H1 (cell line): Measurements from ENCODE around the gene LNX2. TPM values are rescaled to one million over a fixed set of nuclear protein-coding genes. Genes with fewer than 3 reads are reported as not detected.

Experiments used
- CTCF ChIA-PET: fragments of 300-600 bp; sonication (Branson Sonifier 250); formaldehyde crosslinking; loops from one replicate; lab custom pipeline; 2021; ENCODE audit not compliant: partially characterized antibody; lab: Charles Lee
- POLR2A ChIA-PET: fragments of 300-600 bp; sonication (Branson Sonifier 250); formaldehyde crosslinking; loops from one replicate; lab custom pipeline; 2021; ENCODE audit warnings: inconsistent platforms; ENCODE audit not compliant: partially characterized antibody; lab: Charles Lee
- DNase-seq, 2 experiments: peaks; one replicate each; pipeline versions ENCODE4 v3.0.0 to v3.0.0-alpha.2; 2010 to 2022; ENCODE audit warnings: low spot score in 2 of 2, low read depth in 1 of 2, mixed read lengths in 1 of 2
- FAIRE-seq: peaks from 2 replicates; lab custom pipeline; 2011; peaks lifted over from hg19 to GRCh38; lab: Jason Lieb, UNC
- H2AFZ ChIP-seq: 2 replicates; pipeline ENCODE4 v1.8.1; 2012; ENCODE audit warnings: low read length, inconsistent platforms
- H2AK5ac ChIP-seq: 2 replicates; pipeline ENCODE4 v1.6.1; 2013; ENCODE audit warnings: low read depth, low read length
- H2BK120ac ChIP-seq: replicated peaks from 2 replicates; pipeline ENCODE3; 2013; ENCODE audit warnings: low read depth, low read length, inconsistent platforms
- H2BK12ac ChIP-seq: 2 replicates; pipeline ENCODE4 v1.6.1; 2013; ENCODE audit warnings: low read depth, low read length
- H2BK15ac ChIP-seq: 2 replicates; pipeline ENCODE4 v1.6.1; 2013; ENCODE audit warnings: low read length
- H2BK20ac ChIP-seq: 2 replicates; pipeline ENCODE4 v1.6.1; 2013; ENCODE audit warnings: low read length
- H2BK5ac ChIP-seq: 2 replicates; pipeline ENCODE4 v1.6.1; 2013; ENCODE audit warnings: low read depth, low read length
- H3K14ac ChIP-seq: 2 replicates; pipeline ENCODE4 v1.6.1; 2013; ENCODE audit warnings: inconsistent platforms; ENCODE audit not compliant: insufficient read length
- H3K18ac ChIP-seq: 2 replicates; pipeline ENCODE4 v1.6.1; 2013; ENCODE audit warnings: low read length; ENCODE audit errors: extremely low read depth
- H3K23ac ChIP-seq: 2 replicates; pipeline ENCODE4 v1.6.1; 2013; ENCODE audit warnings: inconsistent platforms; ENCODE audit not compliant: insufficient read length
- H3K23me2 ChIP-seq: 2 replicates; pipeline ENCODE4 v1.6.1; 2013; ENCODE audit warnings: low read depth, low read length
- H3K27ac ChIP-seq: 2 replicates; pipeline ENCODE4 v1.6.1; 2011; ENCODE audit warnings: low read depth, low read length, inconsistent platforms
- H3K27me3 ChIP-seq, 4 experiments: replicated peaks in 1 of 4; 1 replicate in 1 of 4; 2 replicates in 3 of 4; pipeline versions ENCODE4 v1.6.1 to v1.8.1; 2011 to 2013; ENCODE audit warnings: low read length in 3 of 4, mild to moderate bottlenecking in 3 of 4, inconsistent platforms in 2 of 4, mixed read lengths in 2 of 4, moderate library complexity in 1 of 4; ENCODE audit not compliant: control insufficient read depth in 3 of 4, insufficient read depth in 3 of 4; ENCODE audit errors: extremely low read depth in 1 of 4
- H3K36me3 ChIP-seq, 4 experiments: 2 replicates each; pipeline versions ENCODE4 v1.6.1 to v1.8.1; 2011 to 2013; ENCODE audit warnings: mild to moderate bottlenecking in 4 of 4, low read length in 3 of 4, moderate library complexity in 2 of 4, control low read depth in 1 of 4, inconsistent platforms in 1 of 4; ENCODE audit not compliant: insufficient read depth in 4 of 4, control insufficient read depth in 2 of 4
- H3K4ac ChIP-seq: replicated peaks from 2 replicates; pipeline ENCODE3; 2013; ENCODE audit warnings: low read length, low read depth, mixed read lengths, inconsistent platforms; ENCODE audit not compliant: insufficient read length
- H3K4me1 ChIP-seq, 4 experiments: replicated peaks in 1 of 4; 1 replicate in 1 of 4; 2 replicates in 3 of 4; pipeline versions ENCODE4 v1.6.1 to v1.8.1; 2011 to 2013; ENCODE audit warnings: low read length in 3 of 4, inconsistent platforms in 2 of 4, mixed read lengths in 1 of 4; ENCODE audit not compliant: insufficient read depth in 4 of 4, control insufficient read depth in 3 of 4
- H3K4me2 ChIP-seq, 2 experiments: 2 replicates each; pipeline versions ENCODE4 v1.6.1 to v1.8.1; 2011 to 2013; ENCODE audit warnings: low read depth in 2 of 2, low read length in 2 of 2, control low read depth in 1 of 2, inconsistent platforms in 1 of 2, mild to moderate bottlenecking in 1 of 2; ENCODE audit not compliant: insufficient read depth in 1 of 2
- H3K4me3 ChIP-seq, 4 experiments: fragments of 200-600, 300-600 bp in 1 of 4; sonication (generic), shearing (Covaris generic), sonication (Bioruptor Twin) in 1 of 4; 2 replicates each; pipeline versions ENCODE4 v1.5.1 to v1.8.1; 2011 to 2016; ENCODE audit warnings: low read length in 4 of 4, low read depth in 3 of 4, control low read depth in 2 of 4, inconsistent platforms in 2 of 4, mild to moderate bottlenecking in 2 of 4, mixed read lengths in 1 of 4, moderate library complexity in 1 of 4; ENCODE audit not compliant: insufficient read depth in 2 of 4; ENCODE audit errors: extremely low read depth in 1 of 4
- H3K56ac ChIP-seq: replicated peaks from 2 replicates; pipeline ENCODE3; 2013; ENCODE audit warnings: low read depth, mild to moderate bottlenecking, mixed read lengths, low read length, inconsistent platforms; ENCODE audit not compliant: insufficient read length
- H3K79me1 ChIP-seq: 2 replicates; pipeline ENCODE4 v1.6.1; 2013; ENCODE audit warnings: low read depth, low read length, control low read depth
- H3K79me2 ChIP-seq, 2 experiments: 2 replicates each; pipeline versions ENCODE4 v1.6.1 to v1.8.1; 2012 to 2013; ENCODE audit warnings: low read length in 2 of 2, mild to moderate bottlenecking in 2 of 2, inconsistent platforms in 1 of 2; ENCODE audit not compliant: insufficient read depth in 2 of 2, control insufficient read depth in 1 of 2
- H3K9ac ChIP-seq, 4 experiments: replicated peaks in 1 of 4; 1 replicate in 1 of 4; 2 replicates in 3 of 4; pipeline versions ENCODE4 v1.6.1 to v1.8.1; 2011 to 2013; ENCODE audit warnings: low read depth in 3 of 4, low read length in 3 of 4, control low read depth in 2 of 4, mild to moderate bottlenecking in 2 of 4, moderate library complexity in 2 of 4, inconsistent platforms in 1 of 4; ENCODE audit errors: extremely low read depth in 1 of 4
- H3K9me3 ChIP-seq, 2 experiments: 2 replicates each; pipeline versions ENCODE4 v1.6.1 to v1.8.1; 2012 to 2013; ENCODE audit warnings: mild to moderate bottlenecking in 2 of 2, moderate library complexity in 2 of 2, control low read depth in 1 of 2, inconsistent platforms in 1 of 2, low read depth in 1 of 2, low read length in 1 of 2, mixed read lengths in 1 of 2; ENCODE audit not compliant: insufficient read depth in 2 of 2
- H4K20me1 ChIP-seq, 2 experiments: replicated peaks in 1 of 2; 2 replicates each; pipeline versions ENCODE3 to v1.8.1; 2011 to 2013; ENCODE audit warnings: inconsistent platforms in 2 of 2, low read length in 2 of 2, mild to moderate bottlenecking in 1 of 2; ENCODE audit not compliant: insufficient read depth in 2 of 2, control insufficient read depth in 1 of 2
- H4K5ac ChIP-seq: 2 replicates; pipeline ENCODE4 v1.6.1; 2013; ENCODE audit warnings: low read length, low read depth, mixed read lengths, inconsistent platforms; ENCODE audit not compliant: insufficient read length
- H4K8ac ChIP-seq: 2 replicates; pipeline ENCODE4 v1.8.0; 2013; ENCODE audit warnings: mild to moderate bottlenecking, moderate library complexity, low read length, inconsistent platforms; ENCODE audit not compliant: insufficient read depth; ENCODE audit errors: extremely low read depth
- H4K91ac ChIP-seq: replicated peaks from 2 replicates; pipeline ENCODE3; 2013; ENCODE audit warnings: low read length, mixed read lengths, inconsistent platforms; ENCODE audit not compliant: insufficient read length
- WGBS, 2 experiments: shearing (Covaris generic) in 1 of 2; methylation state at CpG; one replicate each; pipeline versions ENCODE4 v1.1.6 to v1.1.7; 2013 to 2015; ENCODE audit warnings: low lambda C conversion rate in 2 of 2, mixed read lengths in 2 of 2, inconsistent platforms in 1 of 2, low coverage in 1 of 2, missing lambda C conversion rate in 1 of 2; ENCODE audit not compliant: insufficient replicate concordance in 2 of 2, insufficient coverage in 1 of 2, insufficient read length in 1 of 2; ENCODE audit errors: extremely low coverage in 1 of 2, missing lambda C conversion rate in 1 of 2; 5-methylcytosine and 5-hydroxymethylcytosine counted together
- polyA plus RNA-seq, 7 experiments: library from polyadenylated mRNA; depleted of rRNA in 3 of 7; stranded (reverse) in 5 of 7; unstranded in 2 of 7; fragments of >200 nt in 5 of 7; fragments of 200-250 nt in 2 of 7; gene quantifications; 1 replicate in 5 of 7; 2 replicates in 1 of 7; 4 replicates in 1 of 7; pipeline versions ENCODE4 v1.2.1 to v1.2.3, GENCODE V29; 2011 to 2013; ENCODE audit warnings: missing spikeins in 2 of 7, mixed read lengths in 2 of 7
- total RNA-seq: library from RNA; stranded (reverse); fragmentation: NEBNext Ultra II Directional; extraction: Animal tissue kit (Norgen Biotek cat#: 25700); gene quantifications from 2 replicates; pipeline ENCODE4 v1.2.1, GENCODE V29; 2021

LNX2 gene
- total and polyA plus RNA-seq, 2 of the 8 experiments (the other 6 are each of a cell fraction or from before 2014, with no cell fraction given), result 6.4 to 13.9 TPM

- H3K4me2 ChIP-seq, result no peak overlapping the region
- H3K4me3 ChIP-seq, result no peak overlapping the region
- H2BK15ac ChIP-seq, result no peak overlapping the region
- H3K79me1 ChIP-seq, result no peaks in the 10 kb centered on the region
- H4K5ac ChIP-seq, result no peak overlapping the region
- H3K27ac ChIP-seq, result no peak overlapping the region
- DNase-seq (no peak), FAIRE-seq (no peak)
- no peak overlapping the region for H3K18ac ChIP-seq
- CTCF ChIA-PET, result interaction anchor here (0.5 to 3.0 kb wide), 9 partner anchors 13 to 402 kb away, joined by 3 to 9 read pairs (median 3); partner anchors contain the start of gene LNX2
- no peaks in the 10 kb centered on the region for H4K20me1 ChIP-seq
- POLR2A ChIA-PET, result no interaction called here
- no peak overlapping the region for H2BK12ac ChIP-seq
- H3K23me2 ChIP-seq, result no peaks in the 10 kb centered on the region; the same call in 1 of the 2 replicates
- no peak overlapping the region for H2BK20ac ChIP-seq
- H3K4me1 ChIP-seq, result no peaks in the 10 kb centered on the region
- 86% methylated on average over 8 of the region's 8 CpGs; no CpG with 5 or more reads in 1 of the 2 experiments for WGBS, 2 experiments
- H3K4ac ChIP-seq, result no peak overlapping the region
- H3K14ac ChIP-seq, result no peak overlapping the region
- no peak overlapping the region for H3K23ac ChIP-seq
- H3K9me3 ChIP-seq, result no peaks in the 10 kb centered on the region
- H3K79me2 ChIP-seq, result no peaks in the 10 kb centered on the region
- H2AFZ ChIP-seq, result no peak overlapping the region
- no peak overlapping the region for H2BK5ac ChIP-seq
- H2BK120ac ChIP-seq, result no peak overlapping the region
- H4K91ac ChIP-seq, result no peak overlapping the region
- peaks cover 2 to 25% (median 6%) of the 10 kb centered on the region in 4 experiments; a peak in 6 of 8 replicates for H3K36me3 ChIP-seq
- no peak overlapping the region for H3K9ac ChIP-seq
- no peaks in the 10 kb centered on the region for H3K27me3 ChIP-seq
- no peak overlapping the region for H4K8ac ChIP-seq
- H3K56ac ChIP-seq, result no peak overlapping the region
- no peak overlapping the region for H2AK5ac ChIP-seq
These were observed 70.8 kb downstream of the LNX2 start for GRCh38 chr13:27549406-27549981.
